Stimulated activated CD4-positive, alpha-beta T cell treated with anti-CD3 and anti-CD28 coated beads, TNF-alpha, amount 100 ng/mL, for 24 hours (primary cell): ENCODE measurements around the gene CYP4A22.
"Not testable (repeated sequence)": the region's sequence is repeated elsewhere in the genome, so short reads cannot be mapped to it uniquely, and the experiment has no call there.

ENCODE experiments used
- DNase-seq, 3 experiments: peaks; one replicate each; pipeline ENCODE4 v3.0.0-alpha.2; 2020; ENCODE audit warnings: low read depth in 3 of 3

CYP4A22 gene

GRCh38 chr1:47137198-47137597, at the start of gene CYP4A22:
Gene CYP4A22, plus strand, starts transcription at chr1:47137441. Its CDS starts 45 bp downstream, at chr1:47137486.
- DNase-seq: no peak

DNA sequence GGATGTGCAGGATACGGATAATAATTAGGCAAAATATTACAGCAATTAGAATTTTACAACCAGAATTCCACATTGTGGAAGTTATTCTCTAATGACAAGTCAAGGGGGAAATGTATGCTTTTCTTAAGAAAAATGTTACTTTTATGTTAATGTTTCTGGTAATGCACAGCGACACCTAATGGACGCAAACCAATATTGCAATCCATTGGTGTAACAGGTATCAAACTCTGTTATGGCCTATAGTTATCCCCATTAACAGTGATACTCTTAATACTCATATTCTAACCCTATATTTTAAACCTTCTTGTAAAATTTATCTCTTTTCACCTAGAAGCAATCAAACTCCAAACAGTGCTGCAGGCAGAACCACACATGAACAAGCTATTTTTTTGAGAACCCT, 47.9 kb upstream of the CYP4A22 start:
- DNase-seq: peak in 2 of 3 experiments; percentile 3 to 7

GRCh38 chr1:47091476-47091875, 45.8 kb upstream of the CYP4A22 start:
- not testable (repeated sequence) for DNase-seq

- no peak for DNase-seq
Observed at GRCh38 chr1:47104816-47105215, 32.4 kb upstream of the CYP4A22 start.

GRCh38 chr1:47106792-47107191, 30.4 kb upstream of the CYP4A22 start:
- DNase-seq: no peak

- not testable (repeated sequence) for DNase-seq
Observed at GRCh38 chr1:47107851-47108574, 29.2 kb upstream of the CYP4A22 start.

DNA sequence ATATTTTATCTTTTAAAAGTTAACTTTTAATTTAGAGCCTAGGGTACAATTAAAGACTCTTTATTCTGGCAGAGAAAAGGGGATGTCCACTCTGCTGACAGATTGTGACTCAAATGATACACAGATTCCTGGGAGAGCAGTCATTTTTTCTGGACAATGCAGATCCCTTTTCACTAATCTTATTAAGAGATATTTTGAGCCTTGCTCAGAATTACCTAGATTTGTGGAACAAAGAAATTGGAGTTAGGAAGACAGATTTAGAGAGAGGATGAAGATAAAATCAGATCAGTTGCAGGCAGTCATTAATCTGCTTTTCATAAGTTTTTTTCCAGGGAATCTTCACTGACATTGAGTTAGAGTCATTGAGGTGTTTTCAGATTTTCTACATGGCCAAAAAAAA, 27.8 kb upstream of the CYP4A22 start:
- DNase-seq: not testable (repeated sequence)

- no peak for DNase-seq
Observed at GRCh38 chr1:47113178-47113577, 24.1 kb upstream of the CYP4A22 start.

DNA sequence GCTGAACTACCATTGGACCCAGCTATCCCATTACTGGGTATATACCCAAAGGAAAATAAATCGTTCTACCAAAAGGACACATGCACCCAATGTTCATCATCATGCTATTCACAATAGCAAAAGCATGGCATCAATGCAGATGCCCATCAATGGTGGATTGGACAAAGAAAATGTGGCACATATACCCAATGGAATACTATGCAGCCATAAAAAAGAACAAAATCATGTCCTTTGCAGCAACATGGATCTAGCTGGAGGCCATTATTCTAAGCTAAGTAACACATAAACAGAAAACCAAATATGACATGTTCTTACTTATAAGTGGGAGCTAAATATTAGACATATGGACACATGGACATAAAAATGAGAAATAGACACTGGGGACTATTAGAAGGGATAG, 16.2 kb upstream of the CYP4A22 start:
- not testable (repeated sequence) for DNase-seq

GRCh38 chr1:47124834-47125233, 12.4 kb upstream of the CYP4A22 start:
- not testable (repeated sequence) for DNase-seq

DNA sequence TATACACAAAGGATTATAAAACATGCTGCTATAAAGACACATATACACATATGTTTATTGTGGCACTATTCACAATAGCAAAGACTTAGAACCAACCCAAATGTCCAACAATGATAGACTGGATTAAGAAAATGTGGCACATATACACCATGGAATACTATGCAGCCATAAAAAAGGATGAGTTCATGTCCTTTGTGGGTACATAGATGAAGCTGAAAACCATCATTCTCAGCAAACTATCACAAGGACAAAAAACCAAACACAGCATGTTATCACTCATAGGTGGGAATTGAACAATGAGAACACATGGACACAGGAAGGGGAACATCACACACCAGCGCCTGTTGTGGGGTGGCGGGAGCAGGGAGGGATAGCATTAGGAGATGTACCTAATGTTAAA, 10.2 kb upstream of the CYP4A22 start:
- DNase-seq: not testable (repeated sequence)

- DNase-seq: no peak
Observed at GRCh38 chr1:47128221-47128620, 9.0 kb upstream of the CYP4A22 start.

DNA sequence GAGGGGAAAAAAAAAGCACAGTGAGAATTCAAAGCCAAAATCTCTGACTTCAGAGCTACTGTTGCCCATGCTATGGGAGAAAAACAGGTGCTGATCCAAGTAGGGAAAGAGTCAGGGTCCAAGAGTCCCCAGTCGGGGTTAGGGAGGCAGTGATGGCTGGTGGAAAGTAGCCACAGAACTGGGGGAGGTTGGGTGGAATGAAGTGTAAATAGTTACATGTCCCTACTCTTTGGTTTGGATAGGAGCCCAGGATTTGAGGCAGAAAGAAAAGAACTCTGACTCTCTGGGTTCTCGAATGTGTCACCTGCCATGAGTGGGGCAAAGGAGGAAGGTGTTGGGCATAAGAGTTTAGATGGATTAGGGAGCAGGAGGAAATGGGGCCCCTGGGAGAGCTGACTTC, 8.4 kb upstream of the CYP4A22 start:
- not testable (repeated sequence) for DNase-seq

DNA sequence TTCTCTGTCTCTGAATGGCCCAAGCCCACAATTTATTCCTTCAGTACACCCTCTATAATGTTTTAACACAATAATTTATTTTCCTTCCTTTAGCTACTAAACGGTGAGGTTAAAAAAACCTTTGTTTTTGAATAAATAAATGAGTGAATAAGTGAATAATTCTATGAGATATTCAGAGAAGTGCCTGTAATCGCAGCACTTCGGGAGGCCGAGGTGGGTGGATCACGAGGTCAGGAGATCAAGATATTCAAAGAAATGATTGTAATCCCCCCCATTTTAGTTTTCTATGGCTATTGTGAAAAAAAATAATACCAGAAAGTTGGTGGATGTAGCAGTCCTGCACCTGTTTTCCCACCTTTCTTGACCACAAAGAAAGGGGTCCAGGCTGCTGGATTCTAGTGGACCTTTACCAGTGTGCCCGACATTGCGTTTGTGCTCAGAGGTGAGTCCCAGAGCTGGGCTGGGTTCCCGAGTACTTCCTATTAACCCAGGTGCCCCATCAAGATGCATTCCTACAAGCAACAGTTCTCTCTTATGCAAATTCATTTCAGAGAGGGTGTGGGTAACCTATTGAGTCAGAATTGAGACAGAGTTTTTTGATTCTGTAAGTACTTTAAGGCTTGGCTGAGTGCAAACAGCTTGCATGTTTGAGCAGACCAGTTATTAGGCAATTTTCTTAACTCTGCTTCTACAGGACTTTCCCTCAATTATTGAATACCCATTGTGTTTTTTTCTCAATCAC, 7.6 kb upstream of the CYP4A22 start:
- not testable (repeated sequence) for DNase-seq

DNA sequence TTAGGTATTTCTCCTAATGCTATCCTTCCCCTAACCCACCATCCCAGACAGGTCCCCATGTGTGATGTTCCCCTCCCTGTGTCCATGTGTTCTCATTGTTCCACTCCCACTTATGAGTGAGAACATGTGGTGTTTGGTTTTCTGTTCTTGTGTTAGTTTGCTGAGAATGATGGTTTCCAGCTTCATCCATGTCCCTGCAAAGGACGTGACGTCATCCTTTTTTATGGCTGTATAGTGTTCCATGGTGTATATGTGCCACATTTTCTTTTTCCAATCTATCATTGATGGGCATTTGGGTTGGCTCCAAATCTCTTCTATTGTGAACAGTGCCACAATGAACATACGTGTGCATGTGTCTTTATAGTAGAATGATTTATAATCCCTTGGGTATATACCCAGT, 4.6 kb upstream of the CYP4A22 start:
- not testable (repeated sequence) for DNase-seq

DNA sequence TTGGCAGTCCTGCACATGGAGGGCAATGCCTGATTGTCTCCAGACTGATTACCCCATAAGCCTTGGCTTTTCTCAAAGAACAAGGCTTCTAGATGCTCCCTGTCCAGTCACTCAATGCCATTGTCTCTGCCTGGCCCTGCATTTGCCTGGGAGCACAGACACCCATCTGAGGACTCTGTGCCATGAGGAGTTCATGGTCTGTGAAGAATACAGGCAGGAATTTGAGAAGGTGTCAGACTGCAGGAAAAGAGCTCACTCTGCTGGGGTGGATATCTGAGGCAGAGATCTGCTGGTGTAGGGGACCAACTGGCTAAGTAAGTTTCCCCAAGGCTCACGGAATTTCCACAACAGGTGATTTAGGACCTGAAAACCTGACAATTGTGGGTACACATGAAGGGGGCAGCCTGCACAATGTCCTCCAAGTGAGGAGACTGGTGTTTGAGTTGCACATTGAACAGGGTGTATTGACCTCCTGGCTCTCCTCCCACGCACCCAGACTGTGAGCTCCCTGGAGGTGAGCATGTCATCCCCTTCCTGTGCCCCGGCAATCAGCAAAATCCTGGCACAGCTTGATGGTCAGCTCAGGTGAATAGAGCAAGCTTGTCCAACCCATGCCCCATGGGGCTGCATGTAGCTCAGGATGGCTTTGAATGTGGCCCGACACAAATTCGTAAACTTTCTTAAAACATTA, 829 bp downstream of the CYP4A22 start:
- DNase-seq: no peak

DNA sequence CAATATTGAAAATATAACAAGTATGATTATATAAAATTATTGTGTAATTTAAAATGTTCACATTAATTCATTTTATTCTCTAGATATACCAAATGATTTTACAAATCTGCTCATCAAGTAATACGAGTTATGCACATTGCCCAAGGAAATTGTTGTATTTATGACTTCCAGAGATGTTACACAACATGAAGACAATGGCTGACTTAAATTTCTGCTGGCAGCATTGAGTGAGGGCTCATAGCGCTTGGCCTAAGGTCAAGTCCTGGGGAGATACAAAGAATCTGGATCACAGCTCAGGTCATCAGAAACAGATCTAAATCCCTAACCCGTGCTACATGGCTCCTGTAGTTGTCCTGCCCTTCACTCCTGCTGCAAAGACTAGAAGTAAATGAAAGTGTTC, 3.1 kb downstream of the CYP4A22 start:
- not testable (repeated sequence) for DNase-seq

DNA sequence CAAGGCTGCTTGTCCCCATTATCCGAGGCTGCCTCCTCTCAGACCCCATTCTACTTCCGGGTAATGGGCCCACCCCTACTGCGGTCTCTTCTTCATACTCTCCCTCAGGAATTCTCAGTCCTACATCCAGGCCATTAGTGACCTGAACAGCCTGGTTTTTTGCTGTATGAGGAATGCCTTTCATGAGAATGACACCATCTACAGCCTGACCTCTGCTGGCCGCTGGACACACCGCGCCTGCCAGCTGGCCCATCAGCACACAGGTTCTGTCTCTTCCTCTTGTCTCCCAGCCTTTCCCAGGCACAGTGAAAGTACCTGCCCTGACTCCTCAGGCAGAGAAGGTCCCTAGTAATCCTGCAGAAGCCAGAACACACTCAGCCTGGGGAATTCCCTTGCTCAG, 6.4 kb downstream of the CYP4A22 start:
- DNase-seq: not testable (repeated sequence)

DNA sequence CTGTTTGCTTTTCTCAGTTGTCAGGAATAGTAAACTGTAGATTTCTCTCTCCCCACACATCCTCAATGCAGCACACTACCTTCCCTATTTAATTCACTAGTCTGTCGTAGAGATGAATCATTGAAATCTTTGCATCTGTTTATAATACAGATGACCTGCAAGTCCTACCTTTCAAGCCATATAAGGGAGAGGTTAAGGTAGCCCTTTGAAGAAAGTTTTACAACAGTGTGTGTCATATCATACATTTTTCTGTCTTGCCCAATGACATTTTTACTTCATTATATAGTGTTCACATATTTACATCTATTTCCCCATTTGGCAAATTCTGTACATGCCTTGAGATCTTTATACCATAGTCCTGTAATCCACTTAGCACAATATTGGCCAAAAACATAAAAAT, 9.3 kb downstream of the CYP4A22 start:
- not testable (repeated sequence) for DNase-seq

DNA sequence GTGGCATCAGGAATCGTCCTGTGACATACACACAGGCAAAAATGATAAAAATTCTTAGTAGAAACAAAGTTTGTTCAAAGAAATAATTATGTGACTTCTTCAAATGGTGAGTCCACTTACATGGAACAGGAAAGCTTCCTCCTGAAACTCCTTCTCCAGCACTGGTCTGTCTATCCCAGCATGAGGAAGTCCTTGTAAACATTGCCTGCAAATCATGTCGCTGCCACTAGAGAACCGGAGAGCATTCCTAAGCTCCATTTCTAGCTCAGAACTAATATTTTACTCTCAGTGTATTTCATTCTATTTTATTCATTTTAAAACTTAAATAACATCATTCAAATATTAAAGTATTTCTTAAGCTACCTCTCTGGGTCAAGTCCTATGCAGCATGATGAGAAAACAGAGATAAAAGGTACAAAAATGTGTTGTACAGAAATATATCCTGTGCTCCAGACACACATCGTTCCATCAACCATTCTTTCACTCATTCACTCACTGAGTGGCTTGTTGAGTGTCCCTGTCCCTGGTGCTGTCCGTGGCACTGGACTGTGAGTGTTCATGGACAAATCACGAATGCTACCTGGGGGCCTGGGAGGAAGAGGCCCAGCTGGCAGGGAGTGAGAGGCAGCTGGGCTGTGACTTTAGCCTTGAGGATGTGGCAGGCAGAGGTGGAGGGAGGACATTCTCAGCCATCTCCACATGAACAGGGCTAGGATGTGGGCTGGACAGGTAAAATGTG, 10.0 kb downstream of the CYP4A22 start:
- no peak for DNase-seq

DNA sequence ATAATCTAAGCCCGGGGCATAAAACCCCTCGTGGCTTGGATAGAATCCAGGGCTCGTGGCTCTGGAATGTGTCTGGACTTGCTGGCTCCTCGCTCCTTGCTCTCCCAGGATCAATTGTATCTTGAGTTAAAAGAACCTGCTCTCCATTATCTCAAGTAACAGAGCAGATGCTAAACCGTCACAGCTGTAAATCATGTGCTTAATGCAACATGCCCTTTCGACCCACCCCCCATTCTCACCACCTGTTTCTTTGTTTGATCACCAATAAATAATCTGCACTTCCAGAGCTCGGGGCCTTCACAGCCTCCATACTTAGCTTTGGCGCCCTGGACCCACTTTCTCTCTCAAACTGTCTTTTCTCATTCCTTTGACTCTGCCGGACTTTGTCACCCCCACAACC, 11.9 kb downstream of the CYP4A22 start:
- not testable (repeated sequence) for DNase-seq

DNA sequence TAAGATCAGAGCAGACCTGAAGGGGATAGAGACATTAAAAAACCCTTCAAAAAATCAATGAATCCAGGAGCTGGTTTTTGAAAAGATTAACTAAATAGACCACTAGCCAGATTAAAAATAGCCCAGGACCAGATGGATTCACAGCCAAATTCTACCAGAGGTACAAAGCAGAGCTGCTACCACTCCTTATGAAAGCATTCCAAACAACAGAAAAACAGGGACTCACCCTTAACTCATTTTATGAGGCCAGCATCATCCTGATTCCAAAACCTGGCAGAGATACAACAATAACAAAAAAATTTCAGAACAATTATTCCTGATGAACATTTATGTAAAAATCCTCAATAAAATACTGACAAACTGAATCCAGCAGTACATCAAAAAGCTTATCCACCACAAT, 19.2 kb downstream of the CYP4A22 start:
- not testable (repeated sequence) for DNase-seq
